K562 (cell line): ENCODE data around the gene ANO8. TPM values are rescaled to one million over a fixed set of nuclear protein-coding genes. Genes with fewer than 3 reads are reported as not detected.
A peak's percentile ranks its signal among the peaks of the same experiment; 100 is the strongest.

Experiments
- NFYB ChIP-seq: IDR thresholded peaks from 2 replicates; pipeline ENCODE4 v1.6.1; 2011; ENCODE audit warnings: mild to moderate bottlenecking, moderate library complexity; ENCODE audit not compliant: insufficient read length; ENCODE audit errors: extremely low read depth
- PCBP1 ChIP-seq: fragments of 200-400 bp; formaldehyde crosslinking; IDR thresholded peaks from 2 replicates; pipeline ENCODE4 v1.6.1; 2018; ENCODE audit warnings: mild to moderate bottlenecking, low read depth, low read length; ENCODE audit not compliant: poor library complexity, severe bottlenecking
- ZFP1 ChIP-seq: fragments of 450-650 bp; formaldehyde crosslinking; IDR thresholded peaks from 2 replicates; pipeline ENCODE4 v1.4.0; 2020; ENCODE audit warnings: mild to moderate bottlenecking, mixed read lengths
- ZNF12 ChIP-seq: sonication (generic); formaldehyde crosslinking; IDR thresholded peaks from 2 replicates; pipeline ENCODE4 v1.4.0; 2020; ENCODE audit warnings: mild to moderate bottlenecking, missing genetic modification reagents
- polyA plus RNA-seq, 8 experiments: library from polyadenylated mRNA; depleted of rRNA in 4 of 8; stranded (reverse) in 5 of 8; unstranded in 3 of 8; fragments of >200 nt; fragmentation: Nextera tagmentation in 2 of 8; fragmentation: Illumina TruSeq in 1 of 8; extraction: Ambion mirVana in 2 of 8; extraction: Trizol in 1 of 8; gene quantifications; 2 replicates each; pipeline versions ENCODE4 v1.2.1 to v1.2.3, GENCODE V29; 2011 to 2014; ENCODE audit warnings: inconsistent platforms in 1 of 8, missing spikeins in 1 of 8
- total RNA-seq, 7 experiments: library from RNA; depleted of rRNA in 6 of 7; stranded (reverse); fragments of >200 nt in 6 of 7; fragmentation: Illumina TruSeq in 2 of 7; extraction: Trizol in 2 of 7; gene quantifications; 2 replicates each; pipeline versions ENCODE4 v1.2.1 to v1.2.3, GENCODE V29; 2011 to 2021; ENCODE audit warnings: low replicate concordance in 1 of 7
- TF ChIP-seq, protein P1 (sequence below), 2 experiments: fragments of 450-650 bp in 1 of 2; sonication (generic) in 1 of 2; formaldehyde crosslinking in 1 of 2; IDR thresholded peaks in 1 of 2; conservative IDR thresholded peaks in 1 of 2; 2 replicates each; pipeline versions ENCODE4 v1.6.1 to v1.8.1; 2016 to 2023; ENCODE audit warnings: mild to moderate bottlenecking in 2 of 2, moderate library complexity in 2 of 2, inconsistent platforms in 1 of 2, missing genetic modification reagents in 1 of 2
- TF ChIP-seq, protein P2 (sequence below), 2 experiments: fragments of 450-650 bp; formaldehyde crosslinking in 1 of 2; IDR thresholded peaks; 2 replicates each; pipeline versions ENCODE4 v1.4.0 to v1.6.1; 2014 to 2020; ENCODE audit warnings: mild to moderate bottlenecking in 2 of 2, borderline replicate concordance in 1 of 2, low read depth in 1 of 2
- TF ChIP-seq, protein P3 (sequence below): sonication (generic); formaldehyde crosslinking; IDR thresholded peaks from 2 replicates; pipeline ENCODE4 v1.8.0; 2022; ENCODE audit warnings: mild to moderate bottlenecking, missing genetic modification reagents

The ANO8 gene
- total and polyA plus RNA-seq, 9 of the 15 experiments (the other 6 are each of a cell fraction or from before 2014, with no cell fraction given) = 0.07 to 7.6 (median 2.3) TPM; not detected in 1

DNA sequence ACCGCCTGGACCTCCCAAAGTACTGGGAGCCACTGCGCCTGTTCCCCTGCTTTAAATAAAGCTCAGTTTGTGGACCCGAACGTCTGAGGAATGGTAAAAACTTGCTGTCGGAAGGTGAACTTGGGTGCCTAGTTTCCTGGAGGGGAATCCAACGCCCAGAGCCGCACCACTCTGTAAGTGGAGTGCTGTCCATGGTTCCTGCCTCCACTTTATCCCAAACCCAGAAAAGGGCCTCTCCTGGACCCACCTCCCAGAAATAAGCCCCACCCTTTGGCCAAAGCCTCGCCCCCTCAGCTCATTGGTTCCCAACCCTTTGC is 2.3 kb downstream of the ANO8 start (continued):
- TF ChIP-seq, protein P1, sequence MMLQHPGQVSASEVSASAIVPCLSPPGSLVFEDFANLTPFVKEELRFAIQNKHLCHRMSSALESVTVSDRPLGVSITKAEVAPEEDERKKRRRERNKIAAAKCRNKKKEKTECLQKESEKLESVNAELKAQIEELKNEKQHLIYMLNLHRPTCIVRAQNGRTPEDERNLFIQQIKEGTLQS (IDR thresholded peaks at IDR 0.05) = no peak
- TF ChIP-seq, protein P1 (CRISPR knock-in tag; conservative IDR thresholded peaks at IDR 0.05) = 0 out of 2 replicates have a peak, but pooled peaks have one; percentile 24
- TF ChIP-seq, protein P2, sequence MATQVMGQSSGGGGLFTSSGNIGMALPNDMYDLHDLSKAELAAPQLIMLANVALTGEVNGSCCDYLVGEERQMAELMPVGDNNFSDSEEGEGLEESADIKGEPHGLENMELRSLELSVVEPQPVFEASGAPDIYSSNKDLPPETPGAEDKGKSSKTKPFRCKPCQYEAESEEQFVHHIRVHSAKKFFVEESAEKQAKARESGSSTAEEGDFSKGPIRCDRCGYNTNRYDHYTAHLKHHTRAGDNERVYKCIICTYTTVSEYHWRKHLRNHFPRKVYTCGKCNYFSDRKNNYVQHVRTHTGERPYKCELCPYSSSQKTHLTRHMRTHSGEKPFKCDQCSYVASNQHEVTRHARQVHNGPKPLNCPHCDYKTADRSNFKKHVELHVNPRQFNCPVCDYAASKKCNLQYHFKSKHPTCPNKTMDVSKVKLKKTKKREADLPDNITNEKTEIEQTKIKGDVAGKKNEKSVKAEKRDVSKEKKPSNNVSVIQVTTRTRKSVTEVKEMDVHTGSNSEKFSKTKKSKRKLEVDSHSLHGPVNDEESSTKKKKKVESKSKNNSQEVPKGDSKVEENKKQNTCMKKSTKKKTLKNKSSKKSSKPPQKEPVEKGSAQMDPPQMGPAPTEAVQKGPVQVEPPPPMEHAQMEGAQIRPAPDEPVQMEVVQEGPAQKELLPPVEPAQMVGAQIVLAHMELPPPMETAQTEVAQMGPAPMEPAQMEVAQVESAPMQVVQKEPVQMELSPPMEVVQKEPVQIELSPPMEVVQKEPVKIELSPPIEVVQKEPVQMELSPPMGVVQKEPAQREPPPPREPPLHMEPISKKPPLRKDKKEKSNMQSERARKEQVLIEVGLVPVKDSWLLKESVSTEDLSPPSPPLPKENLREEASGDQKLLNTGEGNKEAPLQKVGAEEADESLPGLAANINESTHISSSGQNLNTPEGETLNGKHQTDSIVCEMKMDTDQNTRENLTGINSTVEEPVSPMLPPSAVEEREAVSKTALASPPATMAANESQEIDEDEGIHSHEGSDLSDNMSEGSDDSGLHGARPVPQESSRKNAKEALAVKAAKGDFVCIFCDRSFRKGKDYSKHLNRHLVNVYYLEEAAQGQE (IDR thresholded peaks at IDR 0.05; ENCODE audit: borderline replicate concordance) = peak; percentile 97
- TF ChIP-seq, protein P2 (CRISPR knock-in tag; IDR thresholded peaks at IDR 0.05; ENCODE audit: low read depth) = peak; percentile 87
- TF ChIP-seq PCBP1 (no peak), NFYB (peak; percentile 21), ZNF12 (CRISPR knock-in tag) (no peak), ZFP1 (CRISPR knock-in tag) (no peak)
- TF ChIP-seq, protein P3, sequence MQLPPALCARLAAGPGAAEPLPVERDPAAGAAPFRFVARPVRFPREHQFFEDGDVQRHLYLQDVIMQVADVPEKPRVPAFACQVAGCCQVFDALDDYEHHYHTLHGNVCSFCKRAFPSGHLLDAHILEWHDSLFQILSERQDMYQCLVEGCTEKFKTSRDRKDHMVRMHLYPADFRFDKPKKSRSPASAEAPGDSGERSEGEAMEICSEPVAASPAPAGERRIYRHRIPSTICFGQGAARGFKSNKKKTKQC (CRISPR knock-in tag) = peak; percentile 65; the same call in 1 of the 2 replicates
